H9 (cell line): ENCODE measurements around the gene MLYCD. TPM values are rescaled to one million over a fixed set of nuclear protein-coding genes. Genes with fewer than 3 reads are reported as not detected.

Experiments used
- DNase-seq: peaks from one replicate; pipeline ENCODE4 v3.0.0-alpha.2; 2017
- H2AFZ ChIP-seq: one replicate; pipeline ENCODE4 v1.6.1; 2013; ENCODE audit warnings: mild to moderate bottlenecking, low read length, control low read depth, moderate library complexity
- H2AK5ac ChIP-seq: 2 replicates; pipeline ENCODE4 v1.6.1; 2013; ENCODE audit warnings: low read length, control low read depth, mixed read lengths; ENCODE audit not compliant: insufficient read length
- H2BK120ac ChIP-seq: one replicate; pipeline ENCODE4 v1.6.1; 2013; ENCODE audit warnings: low read depth, mild to moderate bottlenecking, low read length, control low read depth, inconsistent platforms; ENCODE audit not compliant: poor library complexity, severe bottlenecking
- H2BK12ac ChIP-seq: 2 replicates; pipeline ENCODE4 v1.6.1; 2013; ENCODE audit warnings: low read length, control low read depth, mixed read lengths, low read depth; ENCODE audit not compliant: insufficient read length
- H2BK15ac ChIP-seq: 2 replicates; pipeline ENCODE4 v1.6.1; 2013; ENCODE audit warnings: low read depth, low read length, control low read depth
- H2BK20ac ChIP-seq: one replicate; pipeline ENCODE4 v1.6.1; 2013; ENCODE audit warnings: low read depth, mild to moderate bottlenecking, low read length, control low read depth, inconsistent platforms; ENCODE audit not compliant: poor library complexity, severe bottlenecking
- H2BK5ac ChIP-seq: 2 replicates; pipeline ENCODE4 v1.6.1; 2013; ENCODE audit warnings: low read length, control low read depth, mixed read lengths; ENCODE audit not compliant: insufficient read length
- H3K14ac ChIP-seq: 2 replicates; pipeline ENCODE4 v1.6.1; 2013; ENCODE audit warnings: low read length, control low read depth; ENCODE audit not compliant: insufficient read depth
- H3K18ac ChIP-seq: 2 replicates; pipeline ENCODE4 v1.6.1; 2013; ENCODE audit warnings: low read depth, mild to moderate bottlenecking, mixed read lengths, low read length, control low read depth; ENCODE audit not compliant: insufficient read length
- H3K23ac ChIP-seq: 2 replicates; pipeline ENCODE4 v1.6.1; 2013; ENCODE audit warnings: low read length, control low read depth, mixed read lengths, low read depth; ENCODE audit not compliant: insufficient read length
- H3K23me2 ChIP-seq: 2 replicates; pipeline ENCODE4 v1.6.1; 2013; ENCODE audit warnings: low read depth, mild to moderate bottlenecking, mixed read lengths, low read length, control low read depth; ENCODE audit not compliant: insufficient read length, poor library complexity, severe bottlenecking
- H3K27ac ChIP-seq: 2 replicates; pipeline ENCODE4 v1.5.1; 2013; ENCODE audit warnings: low read length, control low read depth, mixed read lengths, low read depth; ENCODE audit not compliant: insufficient read length
- H3K27me3 ChIP-seq: 2 replicates; pipeline ENCODE4 v1.6.1; 2013; ENCODE audit warnings: low read length, control low read depth, inconsistent platforms; ENCODE audit not compliant: insufficient read depth
- H3K4ac ChIP-seq: 2 replicates; pipeline ENCODE4 v1.6.1; 2013; ENCODE audit warnings: low read depth, mild to moderate bottlenecking, control low read depth, inconsistent platforms, low read length, moderate library complexity
- H3K4me1 ChIP-seq: 2 replicates; pipeline ENCODE4 v1.6.1; 2013; ENCODE audit warnings: low read length, control low read depth, inconsistent platforms; ENCODE audit not compliant: insufficient read depth
- H3K4me2 ChIP-seq: 2 replicates; pipeline ENCODE4 v1.6.1; 2013; ENCODE audit warnings: low read length, control low read depth, mixed read lengths; ENCODE audit not compliant: insufficient read length, insufficient read depth
- H3K56ac ChIP-seq: 2 replicates; pipeline ENCODE4 v1.6.1; 2013; ENCODE audit warnings: low read depth, mild to moderate bottlenecking, mixed read lengths, low read length, control low read depth; ENCODE audit not compliant: insufficient read length
- H3K79me1 ChIP-seq: 2 replicates; pipeline ENCODE4 v1.6.1; 2013; ENCODE audit warnings: low read depth, mild to moderate bottlenecking, moderate library complexity, low read length, control low read depth, inconsistent platforms; ENCODE audit not compliant: insufficient read depth, poor library complexity, severe bottlenecking
- H3K79me2 ChIP-seq: 2 replicates; pipeline ENCODE4 v1.6.1; 2013; ENCODE audit warnings: low read length, control low read depth, inconsistent platforms; ENCODE audit not compliant: insufficient read depth
- H3K9ac ChIP-seq: 2 replicates; pipeline ENCODE4 v1.6.1; 2013; ENCODE audit warnings: low read length, control low read depth, mixed read lengths; ENCODE audit not compliant: insufficient read length; ENCODE audit errors: extremely low read depth
- H3K9me3 ChIP-seq: one replicate; pipeline ENCODE4 v1.6.1; 2013; ENCODE audit warnings: low read depth, low read length, inconsistent platforms; ENCODE audit not compliant: control insufficient read depth
- H3T11ph ChIP-seq: one replicate; pipeline ENCODE4 v1.6.1; 2013; ENCODE audit warnings: mild to moderate bottlenecking, low read length, control low read depth, inconsistent platforms
- H4K20me1 ChIP-seq: one replicate; pipeline ENCODE4 v1.6.1; 2013; ENCODE audit not compliant: control insufficient read depth, insufficient read length, insufficient read depth
- H4K5ac ChIP-seq: 2 replicates; pipeline ENCODE4 v1.6.1; 2013; ENCODE audit warnings: low read depth, mild to moderate bottlenecking, mixed read lengths, low read length, control low read depth; ENCODE audit not compliant: insufficient read length
- H4K8ac ChIP-seq: replicated peaks from 2 replicates; pipeline ENCODE4 v1.6.1; 2013; ENCODE audit warnings: low read length, control low read depth, mixed read lengths, low read depth; ENCODE audit not compliant: insufficient read length
- H4K91ac ChIP-seq: 2 replicates; pipeline ENCODE4 v1.6.1; 2013; ENCODE audit warnings: low read depth, mild to moderate bottlenecking, moderate library complexity, mixed read lengths, low read length, control low read depth; ENCODE audit not compliant: insufficient read length
- H3K27ac Mint-ChIP-seq, 3 experiments: 2 replicates in 2 of 3; 3 replicates in 1 of 3; pipeline ENCODE4 v1.8.0; 2020 to 2021; ENCODE audit warnings: mixed read lengths in 3 of 3, mild to moderate bottlenecking in 1 of 3, moderate library complexity in 1 of 3
- H3K27me3 Mint-ChIP-seq: 2 replicates; pipeline ENCODE4 v1.8.0; 2021; ENCODE audit warnings: low read depth, mild to moderate bottlenecking, moderate library complexity, mixed read lengths
- H3K36me3 Mint-ChIP-seq, 3 experiments: 2 replicates in 2 of 3; 3 replicates in 1 of 3; pipeline ENCODE4 v1.8.0; 2020 to 2021; ENCODE audit warnings: low read depth in 3 of 3, mixed read lengths in 3 of 3; ENCODE audit not compliant: insufficient read depth in 1 of 3
- H3K4me1 Mint-ChIP-seq, 2 experiments: 2 replicates each; pipeline ENCODE4 v1.8.0; 2020; ENCODE audit warnings: mixed read lengths in 2 of 2
- H3K4me3 Mint-ChIP-seq, 2 experiments: 2 replicates in 1 of 2; 3 replicates in 1 of 2; pipeline ENCODE4 v1.8.0; 2020 to 2021; ENCODE audit warnings: mild to moderate bottlenecking in 2 of 2, mixed read lengths in 2 of 2, moderate library complexity in 1 of 2
- H3K9me3 Mint-ChIP-seq, 2 experiments: 2 replicates in 1 of 2; 3 replicates in 1 of 2; pipeline ENCODE4 v1.8.0; 2020; ENCODE audit warnings: mild to moderate bottlenecking in 2 of 2, mixed read lengths in 2 of 2, moderate library complexity in 1 of 2
- WGBS: extraction: QIAGEN DNeasy Blood & Tissue Kit; methylation state at CpG from one replicate; pipeline ENCODE4 v1.1.7; 2013; ENCODE audit warnings: missing lambda C conversion rate, low lambda C conversion rate, mixed read lengths; ENCODE audit not compliant: insufficient read length; ENCODE audit errors: extremely low coverage; 5-methylcytosine and 5-hydroxymethylcytosine counted together
- total RNA-seq: library from RNA; stranded (reverse); gene quantifications from 2 replicates; pipeline ENCODE4 v1.2.1, GENCODE V29; 2021
- TF ChIP-seq, protein P1 (sequence below): fragments of 200-600 bp; sonication (generic); conservative IDR thresholded peaks from 3 replicates; pipeline ENCODE4 v1.8.0; 2021; ENCODE audit warnings: antibody characterized with exemption, mild to moderate bottlenecking

The MLYCD gene
- total RNA-seq, 1 experiment from 2014 or later, result 7.1 TPM

- DNase-seq, result no peak
- peak overlapping the region in 1 of 2 experiments; percentile 90; a peak in 1 of 5 replicates for H3K4me3 Mint-ChIP-seq
- Histone ChIP-seq H3K79me2 (no peaks in the 10 kb centered on the region), H3K23me2 (peaks cover 6% of the 10 kb centered on the region), H2BK120ac (no peak overlapping the region), H4K5ac (no peak overlapping the region), H3K4me1 (no peaks in the 10 kb centered on the region), H3K79me1 (no peaks in the 10 kb centered on the region), H4K8ac (no peak overlapping the region), H3K9ac (no peak overlapping the region), H2BK20ac (no peak overlapping the region), H3K4me2 (no peak overlapping the region), H2AK5ac (no peak overlapping the region), H4K20me1 (peaks cover 3% of the 10 kb centered on the region), H3K4ac (no peak overlapping the region), H3K14ac (no peak overlapping the region; the same call in 1 of the 2 replicates), H2AFZ (no peak overlapping the region), H4K91ac (no peak overlapping the region), H3K18ac (no peak overlapping the region), H2BK5ac (no peak overlapping the region), H3K27me3 (peaks cover 2% of the 10 kb centered on the region; the same call in 1 of the 2 replicates), H2BK12ac (no peak overlapping the region), H3K27ac (no peak overlapping the region), H3K9me3 (no peaks in the 10 kb centered on the region), H3T11ph (no peak overlapping the region), H3K56ac (no peak overlapping the region), H2BK15ac (no peak overlapping the region), H3K23ac (no peak overlapping the region)
- WGBS, result no CpG with 5 or more reads among the region's 6 CpGs
- H3K27ac Mint-ChIP-seq, result no peak overlapping the region
- H3K4me1 Mint-ChIP-seq, result peaks cover 17 to 57% of the 10 kb centered on the region in 2 experiments
- no peaks in the 10 kb centered on the region for H3K36me3 Mint-ChIP-seq
- H3K27me3 Mint-ChIP-seq, result peaks cover 17% of the 10 kb centered on the region
- TF ChIP-seq, protein P1, sequence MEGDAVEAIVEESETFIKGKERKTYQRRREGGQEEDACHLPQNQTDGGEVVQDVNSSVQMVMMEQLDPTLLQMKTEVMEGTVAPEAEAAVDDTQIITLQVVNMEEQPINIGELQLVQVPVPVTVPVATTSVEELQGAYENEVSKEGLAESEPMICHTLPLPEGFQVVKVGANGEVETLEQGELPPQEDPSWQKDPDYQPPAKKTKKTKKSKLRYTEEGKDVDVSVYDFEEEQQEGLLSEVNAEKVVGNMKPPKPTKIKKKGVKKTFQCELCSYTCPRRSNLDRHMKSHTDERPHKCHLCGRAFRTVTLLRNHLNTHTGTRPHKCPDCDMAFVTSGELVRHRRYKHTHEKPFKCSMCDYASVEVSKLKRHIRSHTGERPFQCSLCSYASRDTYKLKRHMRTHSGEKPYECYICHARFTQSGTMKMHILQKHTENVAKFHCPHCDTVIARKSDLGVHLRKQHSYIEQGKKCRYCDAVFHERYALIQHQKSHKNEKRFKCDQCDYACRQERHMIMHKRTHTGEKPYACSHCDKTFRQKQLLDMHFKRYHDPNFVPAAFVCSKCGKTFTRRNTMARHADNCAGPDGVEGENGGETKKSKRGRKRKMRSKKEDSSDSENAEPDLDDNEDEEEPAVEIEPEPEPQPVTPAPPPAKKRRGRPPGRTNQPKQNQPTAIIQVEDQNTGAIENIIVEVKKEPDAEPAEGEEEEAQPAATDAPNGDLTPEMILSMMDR, result no peak
- H3K9me3 Mint-ChIP-seq, result no peaks in the 10 kb centered on the region; a peak in 1 of 5 replicates
Observed at GRCh38 chr16:83970430-83970815, 71.5 kb downstream of the MLYCD start.
